GM19023 (cell line): ENCODE data around the gene HIVEP3.

Experiments used
- ATAC-seq: cut with Tn5 transposase; IDR thresholded peaks from one replicate; pipeline ENCODE4 v1.9.1; 2021; ENCODE audit warnings: mild to moderate bottlenecking, moderate library complexity; ENCODE audit not compliant: unreplicated experiment

HIVEP3 gene

GRCh38 chr1:41608211-41608610 is 310.5 kb downstream of the HIVEP3 start:
- ATAC-seq: no peak

DNA sequence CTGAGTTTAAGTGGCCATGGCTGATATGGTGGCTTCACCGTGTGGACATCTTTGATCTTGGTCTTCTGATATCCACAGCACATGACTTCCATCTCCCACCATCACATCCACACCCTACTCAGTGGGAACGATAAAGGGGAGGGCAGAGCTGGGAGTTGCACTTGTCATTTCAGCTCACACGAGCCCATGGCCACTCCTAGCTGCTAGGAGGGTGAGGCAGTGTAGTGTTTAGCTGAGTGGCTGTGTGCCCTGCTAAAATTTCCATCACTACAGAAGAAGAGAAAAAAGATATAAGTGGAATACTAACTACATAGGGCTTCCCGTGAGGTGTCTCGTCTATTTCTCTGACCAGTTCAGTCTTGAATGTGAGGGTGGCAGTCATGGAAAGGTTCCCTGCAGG is 310.9 kb downstream of the HIVEP3 start:
- no peak for ATAC-seq

- ATAC-seq: no peak
Observed at GRCh38 chr1:41599912-41600311, 318.8 kb downstream of the HIVEP3 start.

GRCh38 chr1:41598325-41598724 is 320.4 kb downstream of the HIVEP3 start:
- ATAC-seq: no peak

DNA sequence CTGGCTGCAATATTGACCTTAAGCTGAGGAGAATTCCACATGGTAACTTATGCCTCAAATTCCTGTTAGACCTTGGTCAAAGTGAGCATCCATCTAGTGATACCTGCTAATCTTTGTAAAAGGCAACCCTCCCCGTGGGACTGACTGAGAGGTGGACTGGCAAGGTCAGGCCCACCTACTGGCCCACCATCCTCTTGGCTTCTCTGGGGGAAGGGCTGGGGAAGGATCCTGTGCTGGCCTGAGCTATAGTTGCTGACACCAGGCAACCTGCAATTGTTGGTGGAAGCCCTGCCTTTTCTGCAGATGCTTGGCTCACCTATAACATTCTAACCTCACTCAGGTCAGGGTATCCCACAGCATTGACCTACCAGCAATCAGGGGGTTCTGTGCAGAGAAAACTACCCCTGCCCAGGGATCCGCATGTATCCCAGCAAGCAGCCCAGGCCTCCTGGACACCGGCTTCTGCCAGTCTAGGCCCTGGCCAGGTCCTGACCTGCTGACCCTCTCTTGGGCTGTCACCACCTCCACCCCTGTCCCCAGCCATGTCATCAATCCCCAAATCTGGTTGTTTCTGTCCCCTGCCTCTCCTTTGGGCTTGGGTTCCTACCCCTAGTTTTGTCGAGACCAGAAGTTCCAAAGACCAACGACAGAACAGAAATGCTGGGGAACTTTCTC is 326.1 kb downstream of the HIVEP3 start:
- ATAC-seq: no peak

DNA sequence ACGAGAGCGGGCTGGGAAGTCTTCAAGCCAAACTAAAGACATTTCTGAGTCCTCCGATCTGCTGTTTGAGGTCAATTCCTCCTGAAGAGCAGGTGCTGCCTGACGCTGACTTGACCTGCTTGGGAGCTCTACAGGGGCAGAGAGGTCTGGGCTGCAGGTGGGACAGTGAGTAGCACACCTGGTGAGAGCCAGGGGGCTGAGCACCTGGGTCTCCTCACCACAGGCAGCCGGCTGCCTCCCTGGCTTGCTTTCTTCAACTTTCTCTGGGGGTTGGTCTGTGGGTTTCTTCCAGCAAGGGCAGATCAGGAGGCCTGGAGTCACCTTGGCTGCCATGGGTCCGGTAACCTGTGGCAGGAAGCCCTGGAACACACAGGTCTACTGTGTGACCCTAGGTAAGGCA is 326.8 kb downstream of the HIVEP3 start:
- no peak for ATAC-seq

- ATAC-seq: no peak
Observed at GRCh38 chr1:41590331-41590730, 328.4 kb downstream of the HIVEP3 start.

DNA sequence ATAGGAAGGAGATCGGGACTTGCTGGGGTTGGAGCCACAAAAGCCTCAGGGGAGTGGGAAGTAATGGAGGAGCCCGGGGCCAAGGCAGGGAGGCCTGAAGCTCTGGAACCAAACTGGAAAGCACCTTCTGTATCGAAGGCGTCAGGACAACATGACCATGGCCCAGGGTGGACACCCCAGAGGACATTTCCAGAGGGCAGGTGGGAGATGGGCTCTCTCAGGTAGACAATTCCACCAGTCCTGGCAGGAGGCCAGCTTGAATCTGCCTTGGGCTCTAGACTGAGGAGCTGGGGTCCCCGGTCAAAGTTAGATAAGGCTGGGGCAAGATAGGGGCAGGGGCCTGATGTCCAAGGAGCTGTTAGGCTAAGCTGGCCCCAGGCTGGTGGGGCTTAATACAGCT is 329.3 kb downstream of the HIVEP3 start:
- no peak for ATAC-seq

DNA sequence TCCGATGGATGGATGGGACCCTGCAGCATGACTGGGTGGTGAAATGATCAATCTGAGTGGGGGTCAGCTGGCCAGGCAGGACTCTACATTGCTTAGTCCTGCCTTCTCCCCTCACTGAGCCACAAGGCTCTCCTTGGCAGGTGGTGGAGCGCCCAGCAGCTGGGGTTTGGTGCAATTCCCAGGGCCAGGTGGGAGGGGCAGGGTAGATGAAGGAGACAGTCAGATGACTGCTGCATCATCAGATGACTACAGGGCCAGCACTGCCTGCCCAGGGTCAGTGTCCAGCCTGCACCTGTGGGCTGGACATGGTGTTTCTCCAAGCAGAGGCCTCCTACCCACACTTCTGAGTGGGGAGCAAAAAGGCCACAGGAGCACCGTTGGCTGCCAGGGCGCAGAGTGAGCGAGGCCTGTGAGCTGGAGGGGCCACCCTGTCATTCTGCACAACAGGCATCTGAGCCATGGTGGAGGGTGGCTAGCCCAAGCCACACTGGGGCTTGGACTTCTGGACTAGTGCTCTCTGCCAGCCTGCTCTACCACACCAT is 330.3 kb downstream of the HIVEP3 start:
- no peak for ATAC-seq

DNA sequence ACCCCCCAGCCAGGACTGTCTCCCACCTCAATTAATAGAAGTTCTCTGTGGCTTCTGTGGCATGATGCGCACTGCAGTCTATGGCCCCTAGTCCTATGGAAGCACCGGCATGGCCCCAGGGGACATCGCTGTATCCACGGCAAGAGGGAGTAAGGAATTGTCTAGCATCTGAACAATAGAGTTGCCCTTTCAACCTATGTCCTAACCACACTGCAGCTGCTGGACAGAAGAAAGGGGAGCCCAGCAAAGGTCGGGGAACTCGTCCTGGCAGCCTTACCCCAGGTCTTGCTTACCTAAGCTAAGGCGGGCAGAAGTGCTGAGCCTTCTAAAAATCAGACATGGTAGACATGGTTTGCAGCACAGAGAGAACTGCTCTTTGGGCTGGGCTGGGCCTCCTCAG is 330.9 kb downstream of the HIVEP3 start:
- ATAC-seq: no peak

DNA sequence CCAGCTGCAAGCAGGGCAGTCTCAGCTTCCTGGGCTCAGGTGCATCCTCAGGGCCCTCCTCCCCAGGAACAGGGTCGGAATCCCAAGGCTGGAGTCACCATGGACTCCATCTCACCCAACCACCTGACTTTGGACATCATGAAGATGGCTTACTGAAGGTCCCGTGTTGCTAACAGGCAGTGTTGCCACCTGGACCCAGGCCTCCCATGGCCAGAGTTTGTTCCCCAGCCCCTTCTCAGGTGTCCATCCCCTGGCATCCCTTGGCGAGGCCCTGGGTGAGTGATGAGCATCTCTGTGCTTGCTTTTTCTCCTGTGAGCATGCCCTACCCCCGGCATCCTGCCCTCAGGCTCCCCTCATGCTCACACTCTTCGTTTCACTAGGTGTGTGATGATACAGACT is 332.5 kb downstream of the HIVEP3 start:
- ATAC-seq: no peak

- ATAC-seq: no peak
Observed at GRCh38 chr1:41583658-41584547, 334.8 kb downstream of the HIVEP3 start.

DNA sequence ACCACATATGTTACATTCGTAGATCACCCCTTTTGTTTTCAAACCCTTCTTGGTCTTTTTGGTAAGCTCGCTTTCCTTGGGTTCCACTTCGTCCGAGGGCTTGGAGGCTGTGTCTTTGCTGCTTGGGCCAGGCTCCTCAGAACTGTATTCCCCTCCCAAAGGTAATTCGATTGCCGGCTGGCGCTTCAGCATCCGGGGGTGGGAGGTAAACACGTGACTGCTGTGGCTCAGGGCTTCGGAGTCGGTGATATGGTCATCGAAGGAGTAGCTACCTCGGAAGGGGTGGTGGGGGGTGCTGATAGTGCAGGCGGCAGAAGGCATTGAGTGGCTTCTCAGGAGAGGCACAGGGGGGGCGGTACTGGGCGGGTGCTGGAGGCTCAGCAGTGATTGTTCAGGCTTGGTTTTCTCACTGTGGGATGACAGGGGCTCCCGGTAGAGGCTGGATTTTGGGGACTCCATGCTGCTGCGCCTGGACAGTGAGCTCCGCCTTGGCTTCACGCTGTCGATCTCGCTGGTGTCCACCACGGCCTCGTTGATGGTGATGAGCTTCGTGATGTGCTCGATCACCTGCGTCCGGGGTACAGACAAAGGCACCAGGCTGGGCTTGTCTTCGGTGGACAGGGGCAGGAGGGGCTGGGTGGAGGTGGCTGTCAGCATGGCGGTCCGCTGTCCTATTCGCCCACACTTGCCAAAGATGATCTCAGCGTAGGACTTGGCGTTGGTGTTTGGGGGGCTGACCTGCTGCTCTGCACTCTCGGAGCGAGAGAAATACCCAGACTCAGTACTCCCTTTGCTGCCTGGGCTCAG is 335.7 kb downstream of the HIVEP3 start:
- ATAC-seq: no peak

GRCh38 chr1:41582351-41582750 is 336.4 kb downstream of the HIVEP3 start:
- no peak for ATAC-seq

GRCh38 chr1:41582004-41582325 is 336.8 kb downstream of the HIVEP3 start:
- no peak for ATAC-seq

- no peak for ATAC-seq
Observed at GRCh38 chr1:41581216-41582003, 337.3 kb downstream of the HIVEP3 start.

DNA sequence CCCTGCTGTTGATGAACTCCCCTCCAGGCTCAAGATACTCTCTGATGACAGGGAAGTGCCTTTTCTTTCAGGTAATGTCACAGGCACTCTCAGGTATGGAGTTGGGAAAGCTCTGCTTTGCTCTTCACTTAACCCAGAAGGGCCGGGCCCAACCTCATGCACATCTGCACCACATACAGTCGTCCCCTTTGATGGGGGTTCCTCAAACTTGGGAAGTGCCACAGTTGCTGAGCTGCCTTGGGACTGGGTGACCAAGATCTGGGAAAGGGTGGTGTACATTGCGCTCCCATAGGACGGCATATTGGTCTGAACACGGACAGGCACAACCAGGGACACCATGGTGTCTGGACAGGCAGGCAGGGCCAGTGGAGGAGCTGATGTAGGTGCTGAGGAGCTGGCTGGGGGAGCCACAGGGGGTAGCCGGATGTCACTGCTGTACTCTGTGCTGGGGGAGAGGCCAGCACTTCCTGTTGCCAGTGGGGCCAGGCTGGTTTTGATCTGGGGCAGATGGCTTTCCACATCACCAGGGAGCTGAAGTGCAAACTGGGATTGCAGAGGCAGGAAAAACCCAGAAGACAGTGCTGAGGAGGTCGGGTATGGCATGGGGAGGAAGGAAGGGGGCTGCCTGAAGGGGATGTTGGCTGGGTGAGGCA is 338.1 kb downstream of the HIVEP3 start:
- ATAC-seq: no peak

GRCh38 chr1:41580021-41580420 is 338.7 kb downstream of the HIVEP3 start:
- no peak for ATAC-seq

GRCh38 chr1:41578712-41579335 is 339.9 kb downstream of the HIVEP3 start:
- ATAC-seq: no peak

GRCh38 chr1:41576620-41577019 is 342.1 kb downstream of the HIVEP3 start:
- no peak for ATAC-seq
